Smooth muscle cell (in vitro differentiated cells): ENCODE measurements around the gene ZMYND8. TPM values are rescaled to one million over a fixed set of nuclear protein-coding genes. Genes with fewer than 3 reads are reported as not detected.

Source experiments
- DNase-seq: peaks from one replicate; lab custom pipeline; 2025; ENCODE audit not compliant: unreplicated experiment; lab: John Stamatoyannopoulos, UW
- H2AFZ ChIP-seq: fragments of 200-600 bp; sonication (generic); 2 replicates; pipeline ENCODE4 v1.6.0; 2016; ENCODE audit warnings: antibody characterized with exemption, low read depth, mild to moderate bottlenecking
- H3F3A ChIP-seq: fragments of 200-600 bp; sonication (generic); 2 replicates; pipeline ENCODE4 v1.6.0; 2017; ENCODE audit warnings: antibody characterized with exemption, low read depth
- H3K27ac ChIP-seq: fragments of 200-600 bp; sonication (generic); 2 replicates; pipeline ENCODE4 v1.5.1; 2016; ENCODE audit warnings: low read depth, mild to moderate bottlenecking
- H3K27me3 ChIP-seq: fragments of 200-600 bp; sonication (generic); 2 replicates; pipeline ENCODE4 v1.6.1; 2016; ENCODE audit warnings: low read depth, mild to moderate bottlenecking
- H3K36me3 ChIP-seq: fragments of 200-600 bp; sonication (generic); 2 replicates; pipeline ENCODE4 v1.5.1; 2016; ENCODE audit warnings: low read depth
- H3K4me1 ChIP-seq: fragments of 200-600 bp; sonication (generic); 2 replicates; pipeline ENCODE4 v1.5.1; 2016; ENCODE audit warnings: low read depth
- H3K4me2 ChIP-seq: fragments of 200-600 bp; sonication (generic); 2 replicates; pipeline ENCODE4 v1.6.0; 2016; ENCODE audit warnings: mild to moderate bottlenecking
- H3K4me3 ChIP-seq: fragments of 200-600 bp; sonication (generic); 2 replicates; pipeline ENCODE4 v1.5.1; 2016; ENCODE audit warnings: mild to moderate bottlenecking
- H3K79me2 ChIP-seq: fragments of 200-600 bp; sonication (generic); 2 replicates; pipeline ENCODE4 v1.6.0; 2016; ENCODE audit warnings: low read depth, mild to moderate bottlenecking
- H3K9ac ChIP-seq: fragments of 200-600 bp; sonication (generic); 2 replicates; pipeline ENCODE4 v1.6.0; 2016; ENCODE audit warnings: low read depth
- H3K9me3 ChIP-seq: fragments of 200-600 bp; sonication (generic); replicated peaks from 2 replicates; pipeline ENCODE4 v1.5.1; 2016; ENCODE audit warnings: low read depth
- H4K20me1 ChIP-seq: fragments of 200-600 bp; sonication (generic); 2 replicates; pipeline ENCODE4 v1.6.0; 2016; ENCODE audit warnings: low read depth
- WGBS: methylation state at CpG from one replicate; pipeline ENCODE4 v1.1.7; 2016; ENCODE audit warnings: low lambda C conversion rate; 5-methylcytosine and 5-hydroxymethylcytosine counted together
- polyA plus RNA-seq: library from polyadenylated mRNA; unstranded; fragments of >200 nt; fragmentation: Nextera tagmentation; extraction: Ambion mirVana; gene quantifications from 2 replicates; pipeline ENCODE4 v1.2.1, GENCODE V29; 2016
- total RNA-seq: library from RNA; depleted of rRNA; stranded (reverse); fragments of >200 nt; gene quantifications from 2 replicates; pipeline ENCODE4 v1.2.3, GENCODE V29; 2014
- TF ChIP-seq, protein P1 (sequence below): fragments of 200-600 bp; sonication (generic); IDR thresholded peaks from 2 replicates; pipeline ENCODE4 v1.5.1; 2017; ENCODE audit warnings: borderline replicate concordance, mild to moderate bottlenecking, antibody characterized with exemption; ENCODE audit not compliant: insufficient read depth, poor library complexity, severe bottlenecking

The ZMYND8 gene
- total and polyA plus RNA-seq, 2 experiments from 2014 or later: 15.2 to 24.1 TPM

DNA sequence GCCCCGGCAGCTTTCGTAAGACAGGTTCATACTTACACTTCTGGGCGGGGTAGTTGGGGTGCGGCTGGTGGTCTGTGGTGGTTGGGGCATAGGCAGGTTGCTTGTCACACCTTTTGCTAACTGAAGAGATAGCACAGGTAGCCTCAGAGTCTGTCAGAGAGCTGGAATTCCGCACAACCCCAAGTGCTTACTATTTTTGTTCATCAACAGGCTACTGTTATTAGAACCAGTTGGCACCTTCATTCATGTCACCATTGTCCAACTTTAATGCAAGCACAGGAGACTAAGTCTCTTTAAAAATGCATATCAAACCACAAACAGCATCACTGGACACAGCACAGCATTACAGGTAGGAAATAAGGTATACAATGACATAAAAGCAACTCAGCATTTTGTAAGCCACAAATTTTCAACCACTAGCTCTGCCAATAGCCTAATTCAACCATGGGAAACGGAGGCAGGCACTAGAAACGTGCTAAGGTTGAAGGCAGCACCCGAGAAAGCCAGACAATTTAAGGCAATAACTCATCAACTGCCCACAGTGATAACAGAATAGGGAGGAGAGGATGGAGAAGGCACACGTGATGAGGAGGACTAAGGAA, 143.8 kb downstream of the ZMYND8 start:
- H4K20me1 ChIP-seq: peaks cover 35% of the 10 kb centered on the region
- H3F3A ChIP-seq: no peaks in the 10 kb centered on the region
- WGBS: 98% methylated on average over 9 of the region's 9 CpGs
- H3K9me3 ChIP-seq: no peaks in the 10 kb centered on the region
- TF ChIP-seq, protein P1, sequence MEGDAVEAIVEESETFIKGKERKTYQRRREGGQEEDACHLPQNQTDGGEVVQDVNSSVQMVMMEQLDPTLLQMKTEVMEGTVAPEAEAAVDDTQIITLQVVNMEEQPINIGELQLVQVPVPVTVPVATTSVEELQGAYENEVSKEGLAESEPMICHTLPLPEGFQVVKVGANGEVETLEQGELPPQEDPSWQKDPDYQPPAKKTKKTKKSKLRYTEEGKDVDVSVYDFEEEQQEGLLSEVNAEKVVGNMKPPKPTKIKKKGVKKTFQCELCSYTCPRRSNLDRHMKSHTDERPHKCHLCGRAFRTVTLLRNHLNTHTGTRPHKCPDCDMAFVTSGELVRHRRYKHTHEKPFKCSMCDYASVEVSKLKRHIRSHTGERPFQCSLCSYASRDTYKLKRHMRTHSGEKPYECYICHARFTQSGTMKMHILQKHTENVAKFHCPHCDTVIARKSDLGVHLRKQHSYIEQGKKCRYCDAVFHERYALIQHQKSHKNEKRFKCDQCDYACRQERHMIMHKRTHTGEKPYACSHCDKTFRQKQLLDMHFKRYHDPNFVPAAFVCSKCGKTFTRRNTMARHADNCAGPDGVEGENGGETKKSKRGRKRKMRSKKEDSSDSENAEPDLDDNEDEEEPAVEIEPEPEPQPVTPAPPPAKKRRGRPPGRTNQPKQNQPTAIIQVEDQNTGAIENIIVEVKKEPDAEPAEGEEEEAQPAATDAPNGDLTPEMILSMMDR: no peak
- H3K4me1 ChIP-seq: no peaks in the 10 kb centered on the region
- no peak for DNase-seq
- peaks cover 6% of the 10 kb centered on the region for H3K79me2 ChIP-seq
- H3K27ac ChIP-seq: no peak overlapping the region
- no peak overlapping the region for H3K4me3 ChIP-seq
- peaks cover 4% of the 10 kb centered on the region for H3K36me3 ChIP-seq
- no peak overlapping the region for H2AFZ ChIP-seq
- no peak overlapping the region for H3K9ac ChIP-seq
- H3K4me2 ChIP-seq: no peak overlapping the region
- H3K27me3 ChIP-seq: no peaks in the 10 kb centered on the region

DNA sequence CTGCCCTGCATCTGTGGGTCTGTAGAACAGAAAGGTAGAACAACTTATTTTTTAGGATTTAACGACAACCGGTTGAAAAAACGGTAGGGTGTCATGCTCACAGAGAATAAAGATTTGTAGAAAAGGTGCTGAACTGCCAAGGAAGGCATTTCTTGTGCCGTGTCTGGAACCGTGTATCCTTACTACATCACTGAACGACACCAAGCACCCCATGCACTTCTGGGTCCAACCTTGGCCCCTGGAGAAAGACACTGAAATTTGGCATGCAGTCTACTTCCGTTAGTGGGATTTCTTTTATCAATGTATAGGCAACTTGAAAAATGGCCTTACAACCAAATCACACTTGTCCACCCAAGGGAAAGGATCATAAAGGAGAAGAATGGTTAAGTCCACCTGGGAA, 145.5 kb downstream of the ZMYND8 start:
- no peak overlapping the region for H3K27ac ChIP-seq
- peaks cover 4% of the 10 kb centered on the region for H3K36me3 ChIP-seq
- no peaks in the 10 kb centered on the region for H3K9me3 ChIP-seq
- no peak overlapping the region for H3K4me2 ChIP-seq
- TF ChIP-seq, protein P1: no peak
- H3K4me3 ChIP-seq: no peak overlapping the region
- 98% methylated on average over 7 of the region's 7 CpGs for WGBS
- peaks cover 34% of the 10 kb centered on the region for H4K20me1 ChIP-seq
- H2AFZ ChIP-seq: no peak overlapping the region
- no peak overlapping the region for H3K9ac ChIP-seq
- H3F3A ChIP-seq: no peaks in the 10 kb centered on the region
- DNase-seq: no peak
- peaks cover 1% of the 10 kb centered on the region for H3K4me1 ChIP-seq
- no peaks in the 10 kb centered on the region for H3K27me3 ChIP-seq
- H3K79me2 ChIP-seq: peaks cover 5% of the 10 kb centered on the region

DNA sequence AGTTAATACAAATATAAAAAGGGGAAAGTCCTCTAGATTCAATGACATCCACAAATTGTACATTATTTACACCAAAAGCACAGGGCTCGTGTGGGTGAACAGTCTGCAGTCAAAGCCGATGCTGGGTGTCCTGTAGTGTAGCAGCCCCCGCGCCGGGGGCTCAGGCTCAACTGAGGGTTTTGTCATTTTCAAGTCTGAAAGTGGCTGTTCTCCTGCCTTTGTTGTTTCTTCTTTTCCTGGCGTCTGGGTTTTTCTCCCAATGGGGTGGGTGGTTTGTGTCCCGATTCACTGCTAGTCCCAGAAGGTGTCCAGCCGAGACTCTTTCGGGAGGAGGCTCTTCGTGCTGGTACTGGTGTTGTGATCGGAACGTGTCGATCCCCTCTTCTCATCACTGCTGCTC, 146.0 kb downstream of the ZMYND8 start:
- Histone ChIP-seq H3K9ac (no peak overlapping the region), H3K4me2 (no peak overlapping the region), H4K20me1 (peaks cover 28% of the 10 kb centered on the region), H3K4me3 (no peak overlapping the region), H3K9me3 (no peaks in the 10 kb centered on the region), H3K79me2 (peaks cover 3% of the 10 kb centered on the region), H2AFZ (no peak overlapping the region), H3K36me3 (peaks cover 4% of the 10 kb centered on the region), H3K27ac (no peak overlapping the region), H3K4me1 (peaks cover 7% of the 10 kb centered on the region), H3K27me3 (no peaks in the 10 kb centered on the region), H3F3A (no peaks in the 10 kb centered on the region)
- 97% methylated on average over 13 of the region's 13 CpGs for WGBS
- TF ChIP-seq, protein P1: no peak
- no peak for DNase-seq

DNA sequence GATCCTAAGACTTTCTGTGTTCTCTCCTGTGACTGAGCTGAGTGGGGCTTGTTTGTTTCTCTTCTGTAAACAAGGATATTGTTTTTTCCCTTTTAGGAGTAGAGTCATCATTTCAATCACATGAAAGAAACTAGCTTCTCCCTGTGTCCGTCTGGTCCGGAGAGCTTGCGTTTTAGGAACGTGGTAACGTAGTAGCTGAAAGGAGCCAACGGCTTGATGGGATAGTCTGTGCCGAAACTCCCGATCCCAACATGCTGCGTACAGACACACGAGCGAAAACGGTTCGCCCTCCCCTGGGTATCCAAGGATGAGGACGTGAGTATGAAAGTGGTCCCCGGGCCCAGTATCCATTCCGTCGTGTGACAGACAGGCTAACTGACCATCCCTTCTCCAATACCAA, 146.5 kb downstream of the ZMYND8 start:
- peaks cover 26% of the 10 kb centered on the region for H4K20me1 ChIP-seq
- no peaks in the 10 kb centered on the region for H3F3A ChIP-seq
- no peak overlapping the region for H3K4me2 ChIP-seq
- no peaks in the 10 kb centered on the region for H3K27me3 ChIP-seq
- H3K27ac ChIP-seq: no peak overlapping the region
- H3K4me3 ChIP-seq: no peak overlapping the region
- peaks cover 7% of the 10 kb centered on the region for H3K4me1 ChIP-seq
- WGBS: 97% methylated on average over 17 of the region's 17 CpGs
- H3K36me3 ChIP-seq: peaks cover 4% of the 10 kb centered on the region
- H3K9me3 ChIP-seq: no peaks in the 10 kb centered on the region
- no peak overlapping the region for H3K9ac ChIP-seq
- H3K79me2 ChIP-seq: peaks cover 3% of the 10 kb centered on the region
- H2AFZ ChIP-seq: no peak overlapping the region
- TF ChIP-seq, protein P1: no peak
- DNase-seq: no peak
